NCI-H2171 (cell line): ENCODE results near the gene GDAP1L1.
"Not testable (repeated sequence)": the region's sequence is repeated elsewhere in the genome, so short reads cannot be mapped to it uniquely, and the experiment has no call there.

Experiments used
- DNase-seq: peaks from one replicate; lab custom pipeline; 2025; lab: John Stamatoyannopoulos, UW

Gene GDAP1L1

DNA sequence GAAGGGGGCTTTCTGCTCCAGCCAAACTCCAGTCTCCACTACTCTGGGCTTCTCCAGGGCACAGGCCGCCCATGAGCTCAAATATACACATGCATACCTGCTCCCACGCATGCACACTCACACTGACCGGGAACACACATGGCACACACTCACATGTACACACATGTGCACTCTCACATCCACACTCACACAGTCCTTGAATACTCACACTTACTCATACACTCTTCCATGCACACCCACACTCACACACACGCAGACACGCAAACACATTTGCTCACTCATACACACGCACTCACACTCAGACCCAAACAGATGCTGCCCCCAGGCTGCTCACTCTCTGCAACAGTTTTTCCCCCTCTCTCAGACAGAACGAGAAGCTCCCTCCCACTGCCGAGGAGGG, 7.0 kb downstream of the GDAP1L1 start:
- DNase-seq, result no peak

DNA sequence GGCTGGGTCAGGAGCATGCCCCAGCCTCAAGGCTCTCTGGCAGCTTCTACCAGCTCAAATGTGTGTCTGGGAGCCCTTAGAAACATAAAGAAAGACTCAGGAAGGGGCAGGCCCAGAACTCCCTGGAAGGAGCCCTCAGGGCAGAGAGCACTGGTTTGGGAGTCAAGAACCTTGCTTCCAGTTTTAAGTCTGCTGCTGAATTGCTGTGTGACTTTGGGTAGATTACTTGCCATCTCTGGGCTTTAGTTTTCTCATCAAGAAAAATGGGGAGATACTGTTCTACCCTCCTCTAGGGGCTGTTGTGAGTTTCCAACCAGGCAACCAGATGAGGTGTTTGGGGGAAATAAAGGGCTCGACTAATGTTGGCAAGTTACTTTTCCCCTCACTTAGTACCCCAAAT, 8.8 kb downstream of the GDAP1L1 start:
- no peak for DNase-seq

DNA sequence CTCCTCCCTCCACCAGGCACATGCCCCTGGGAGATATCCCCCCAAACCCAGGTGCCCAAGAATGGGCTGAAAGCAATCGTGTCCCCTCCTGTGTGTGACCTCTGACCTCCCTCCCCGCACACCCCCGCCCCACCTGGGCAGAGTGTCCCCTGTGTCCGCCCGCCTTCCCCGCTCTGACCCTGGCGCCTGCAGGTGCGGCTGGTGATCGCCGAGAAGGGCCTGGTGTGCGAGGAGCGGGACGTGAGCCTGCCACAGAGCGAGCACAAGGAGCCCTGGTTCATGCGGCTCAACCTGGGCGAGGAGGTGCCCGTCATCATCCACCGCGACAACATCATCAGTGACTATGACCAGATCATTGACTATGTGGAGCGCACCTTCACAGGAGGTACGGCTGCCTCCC, 9.9 kb downstream of the GDAP1L1 start:
- DNase-seq, result no peak

GRCh38 chr20:44258226-44258890, 11.2 kb downstream of the GDAP1L1 start:
- DNase-seq, result no peak

DNA sequence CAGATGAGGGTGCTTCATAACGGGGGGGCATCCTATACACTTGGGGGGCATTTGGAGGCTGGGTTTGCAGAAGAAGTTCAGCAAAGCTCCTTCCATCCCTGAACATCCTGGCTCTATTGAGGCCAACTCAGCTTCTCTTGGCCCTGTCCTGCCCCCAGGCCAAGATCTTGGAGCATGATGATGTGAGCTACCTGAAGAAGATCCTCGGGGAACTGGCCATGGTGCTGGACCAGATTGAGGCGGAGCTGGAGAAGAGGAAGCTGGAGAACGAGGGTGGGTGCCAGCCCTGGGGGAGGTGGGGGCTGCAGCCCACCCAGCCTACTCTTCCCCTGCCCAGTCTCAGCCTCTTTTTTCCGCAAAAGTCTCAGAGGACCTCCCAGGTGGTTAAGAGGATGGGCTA, 17.2 kb downstream of the GDAP1L1 start:
- no peak for DNase-seq

DNA sequence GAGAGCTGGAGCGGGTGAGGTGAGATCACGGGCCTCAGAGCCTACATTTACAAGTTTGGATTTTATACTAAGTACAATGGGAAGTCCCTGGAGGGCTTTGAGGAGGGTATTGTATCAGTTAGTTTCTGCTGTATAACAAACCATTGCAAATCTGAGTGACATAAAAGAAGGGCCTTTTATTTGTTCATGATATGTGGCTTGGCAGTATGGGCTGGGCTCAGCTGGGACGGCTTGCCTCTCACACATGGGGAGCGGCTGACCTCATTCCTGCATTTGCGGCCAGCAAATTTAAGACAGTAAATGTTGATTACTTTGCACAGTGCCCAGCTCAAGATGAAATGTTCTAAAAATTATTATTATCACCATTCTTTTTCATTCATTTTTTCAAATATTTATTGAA, 21.7 kb downstream of the GDAP1L1 start:
- DNase-seq, result no peak

- no peak for DNase-seq
Observed at GRCh38 chr20:44271915-44272663, 25.0 kb downstream of the GDAP1L1 start.

GRCh38 chr20:44273231-44274215, 26.4 kb downstream of the GDAP1L1 start:
- no peak for DNase-seq

DNA sequence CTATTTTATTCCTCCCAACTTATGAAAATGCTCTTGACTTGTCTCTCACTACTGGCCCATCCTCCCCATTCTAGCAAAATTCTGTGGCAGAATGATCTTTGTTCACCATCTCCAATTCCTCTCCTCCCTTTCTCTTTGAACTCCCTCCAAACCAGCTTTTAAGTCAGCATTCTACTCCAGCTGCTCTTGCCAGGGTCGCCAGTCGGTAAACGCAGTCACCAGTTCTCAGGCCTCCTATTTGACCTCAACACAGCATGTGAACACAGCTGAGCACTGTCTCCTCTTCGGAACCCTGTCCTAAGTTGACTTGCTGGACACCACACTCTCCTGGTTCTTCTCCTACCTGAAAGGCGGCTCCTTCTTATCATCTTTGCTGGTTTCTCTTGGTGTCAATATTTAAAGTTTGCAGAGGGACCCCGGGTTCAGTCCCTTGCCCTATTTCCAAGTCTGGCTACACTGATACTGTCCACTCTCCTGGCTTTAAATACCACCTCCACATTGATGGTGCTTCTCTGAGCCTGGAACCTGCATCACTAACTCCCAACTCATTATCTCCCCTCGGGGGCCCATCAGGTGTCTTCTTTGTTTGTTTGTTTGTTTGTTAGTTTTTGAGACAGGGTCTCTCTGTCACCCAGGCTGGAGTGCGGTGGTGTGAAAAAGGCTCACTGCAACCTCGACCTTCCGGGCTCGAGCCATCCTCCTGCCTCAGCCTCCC, 27.4 kb downstream of the GDAP1L1 start:
- DNase-seq, result no peak

- no peak for DNase-seq
Observed at GRCh38 chr20:44279228-44279627, 32.1 kb downstream of the GDAP1L1 start.

DNA sequence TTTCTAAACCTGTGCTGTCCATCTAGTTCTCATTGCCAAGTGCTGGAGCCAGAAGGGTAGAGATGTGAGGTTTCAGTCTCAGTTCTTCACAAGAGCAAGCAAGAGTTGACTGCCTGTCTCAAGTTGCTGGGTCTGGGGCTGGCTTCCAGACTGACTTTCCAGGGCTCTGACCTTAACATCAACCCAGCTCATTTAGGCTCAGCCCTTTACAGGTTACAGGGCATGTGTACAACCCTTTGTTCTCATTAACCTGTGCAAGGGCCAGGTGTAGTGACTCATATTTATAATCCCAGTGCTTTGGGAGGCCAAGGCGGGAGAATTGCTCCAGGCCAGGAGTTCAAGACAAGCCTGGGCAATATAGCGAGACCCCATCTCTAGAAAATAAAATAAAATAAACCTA, 33.3 kb downstream of the GDAP1L1 start:
- DNase-seq, result no peak

DNA sequence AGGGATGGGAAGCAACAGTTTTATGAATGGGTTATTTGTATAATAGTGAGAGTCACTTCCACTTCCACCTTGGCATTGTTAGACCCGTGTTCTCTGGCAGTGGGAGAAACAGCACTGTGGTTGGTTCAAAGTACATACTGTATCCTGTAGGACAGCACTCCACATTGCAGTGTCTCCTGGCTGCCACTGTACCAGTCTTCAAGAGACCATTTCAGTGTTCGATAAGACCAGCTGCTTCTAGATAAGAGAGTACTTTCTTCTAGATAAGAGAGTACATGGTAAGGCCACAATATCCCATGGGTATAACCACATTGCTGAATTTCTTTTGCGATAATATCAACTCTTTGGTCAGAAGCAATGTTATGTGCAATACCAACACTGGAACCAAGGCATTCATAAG, 35.1 kb downstream of the GDAP1L1 start:
- no peak for DNase-seq

DNA sequence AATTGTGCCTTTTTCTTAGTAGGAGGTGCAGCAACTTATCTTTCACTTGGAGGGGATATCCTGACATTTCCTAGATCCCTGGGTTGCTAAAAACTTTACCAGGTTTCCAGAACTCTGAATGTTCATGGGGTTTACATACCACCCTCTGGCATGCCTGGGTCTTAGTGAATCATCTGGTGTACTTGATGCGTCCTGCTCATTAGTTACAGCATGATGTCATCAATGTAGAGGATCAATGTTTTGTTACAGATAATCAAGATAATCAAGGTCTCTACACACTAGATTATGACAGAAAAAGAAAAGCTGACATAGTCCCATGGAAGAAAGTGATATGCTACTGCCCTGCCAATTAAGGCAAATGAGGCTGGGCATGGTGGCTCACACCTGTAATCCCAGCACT, 36.9 kb downstream of the GDAP1L1 start:
- DNase-seq, result no peak

- DNase-seq, result no peak
Observed at GRCh38 chr20:44287272-44288097, 40.4 kb downstream of the GDAP1L1 start.

DNA sequence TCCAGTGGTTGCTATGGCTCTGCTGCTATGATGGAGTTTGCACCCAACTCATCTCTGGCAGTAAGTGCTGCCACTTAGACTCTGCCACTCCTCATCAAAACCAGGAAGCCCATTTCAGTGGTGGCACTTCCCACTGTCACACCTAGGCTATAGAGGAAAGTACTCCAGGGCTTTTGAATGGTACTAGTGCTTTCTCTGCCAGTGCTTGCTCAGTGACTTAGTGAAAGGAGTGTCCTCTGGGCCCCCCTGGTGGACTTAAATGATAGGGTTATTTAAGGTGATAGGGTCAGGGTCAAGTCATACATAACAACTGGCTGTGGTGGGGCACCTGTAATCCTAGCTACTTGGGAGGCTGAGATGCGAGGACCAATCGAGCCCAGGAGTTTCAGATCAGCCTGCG, 41.1 kb downstream of the GDAP1L1 start:
- DNase-seq, result no peak

DNA sequence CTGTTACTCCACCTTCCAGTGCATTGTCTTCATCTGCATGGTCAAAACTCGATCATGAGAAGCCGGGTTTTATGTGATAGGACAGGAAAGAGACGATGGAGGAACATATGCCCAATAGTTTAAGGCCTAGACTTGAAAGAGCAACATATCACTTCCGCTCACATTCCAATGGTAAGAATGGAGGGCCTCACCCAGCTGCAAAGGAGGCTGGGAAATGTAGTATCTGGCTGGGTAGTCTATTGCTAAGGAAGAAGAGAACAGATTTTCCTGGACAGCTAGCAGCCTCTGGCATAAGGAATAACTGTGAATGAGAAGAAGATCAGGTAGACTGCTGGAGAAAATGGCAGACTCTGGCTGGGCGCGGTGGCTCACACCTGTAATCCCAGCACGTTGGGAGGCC, 44.6 kb downstream of the GDAP1L1 start:
- DNase-seq, result no peak

GRCh38 chr20:44296011-44296410, 48.9 kb downstream of the GDAP1L1 start:
- DNase-seq, result peak; percentile 50

GRCh38 chr20:44297721-44298120, 50.6 kb downstream of the GDAP1L1 start:
- DNase-seq, result no peak

- DNase-seq, result not testable (repeated sequence)
Observed at GRCh38 chr20:44299011-44299535, 52.0 kb downstream of the GDAP1L1 start.

GRCh38 chr20:44301285-44301684, 54.2 kb downstream of the GDAP1L1 start:
- DNase-seq, result no peak
